Activated CD4-positive, CD25-positive, alpha-beta regulatory T cell treated with anti-CD3 and anti-CD28 coated beads, Interleukin-2, amount 50 U/mL, for 72 hours (primary cell): ENCODE results near the gene LYST.

ENCODE experiments used
- DNase-seq: peaks from one replicate; pipeline ENCODE4 v3.0.0; 2021

The LYST gene

DNA sequence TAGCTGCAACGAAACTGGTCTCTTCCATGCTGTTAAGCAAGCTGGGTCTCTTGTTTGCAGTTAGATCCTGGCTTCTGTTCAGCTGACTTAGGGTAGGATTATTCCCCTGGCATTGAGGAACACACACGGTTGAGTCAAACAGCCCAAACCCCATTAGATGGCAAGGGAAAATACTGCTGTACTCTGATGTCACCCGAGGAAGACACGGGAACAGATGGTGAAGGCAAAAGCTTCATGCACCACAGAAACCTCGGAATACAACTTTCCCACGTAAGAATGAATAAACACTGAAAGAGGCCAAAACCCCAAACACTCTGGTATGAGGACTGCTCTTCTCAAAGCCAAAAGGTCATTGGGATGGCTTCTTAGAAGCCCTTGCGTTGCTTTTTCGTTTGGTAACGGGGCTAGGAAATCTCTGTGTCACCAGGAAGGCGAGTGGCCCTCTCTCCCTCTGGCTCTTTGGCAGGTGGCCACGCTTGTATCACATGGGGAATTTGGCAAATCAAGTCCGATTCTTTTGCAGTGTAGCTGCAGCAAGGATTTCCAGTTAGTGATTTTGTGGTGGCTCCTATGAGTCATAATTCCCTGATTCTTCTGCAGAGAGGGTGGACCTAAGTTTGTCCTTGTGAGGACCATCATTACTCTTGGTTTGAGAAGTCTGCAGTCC lies 16.7 kb upstream of the LYST start:
- DNase-seq: no peak

DNA sequence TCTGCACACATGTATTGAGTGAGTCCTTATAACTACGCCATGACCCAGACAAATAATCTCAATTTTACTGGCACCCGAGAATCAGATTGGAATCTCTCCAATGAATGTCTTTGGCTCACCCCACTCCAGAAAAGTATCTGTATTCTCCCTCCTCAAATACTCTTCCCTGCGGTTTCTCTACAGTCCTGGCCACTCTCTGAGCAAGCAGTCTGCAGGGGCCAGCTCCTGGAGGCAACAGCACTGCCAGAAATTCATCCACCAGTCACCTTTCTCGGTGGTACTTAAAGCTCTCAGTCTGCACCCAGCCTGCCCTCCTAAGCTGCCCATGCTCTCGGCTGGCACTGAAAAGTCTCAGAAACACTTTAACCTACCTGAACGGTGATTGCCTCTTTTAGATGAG lies 16.1 kb upstream of the LYST start:
- DNase-seq: no peak

- no peak for DNase-seq
Observed at GRCh38 chr1:235881930-235882700, 15.4 kb upstream of the LYST start.

GRCh38 chr1:235878082-235878811 lies 11.5 kb upstream of the LYST start:
- DNase-seq: no peak

DNA sequence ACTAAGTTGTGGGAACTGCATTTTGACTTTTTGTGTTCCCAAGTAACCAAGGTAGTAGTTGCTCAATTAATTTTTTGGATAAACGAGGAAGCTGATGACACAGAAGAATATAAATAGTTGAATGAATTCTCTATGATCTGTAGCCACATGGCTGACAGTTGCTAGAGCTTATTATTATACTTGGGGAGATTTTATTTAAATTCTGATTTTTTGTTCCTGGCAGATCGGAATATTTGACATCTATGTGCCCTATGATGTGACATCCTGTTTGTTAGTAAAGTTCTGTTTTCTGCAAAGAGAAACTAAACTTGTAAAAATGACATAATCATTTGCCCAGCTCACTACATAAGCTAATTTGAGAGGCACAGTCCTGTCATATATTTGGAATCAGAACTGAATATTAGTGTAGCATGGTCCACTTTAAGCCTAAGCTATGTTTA lies 9.7 kb upstream of the LYST start:
- DNase-seq: no peak

DNA sequence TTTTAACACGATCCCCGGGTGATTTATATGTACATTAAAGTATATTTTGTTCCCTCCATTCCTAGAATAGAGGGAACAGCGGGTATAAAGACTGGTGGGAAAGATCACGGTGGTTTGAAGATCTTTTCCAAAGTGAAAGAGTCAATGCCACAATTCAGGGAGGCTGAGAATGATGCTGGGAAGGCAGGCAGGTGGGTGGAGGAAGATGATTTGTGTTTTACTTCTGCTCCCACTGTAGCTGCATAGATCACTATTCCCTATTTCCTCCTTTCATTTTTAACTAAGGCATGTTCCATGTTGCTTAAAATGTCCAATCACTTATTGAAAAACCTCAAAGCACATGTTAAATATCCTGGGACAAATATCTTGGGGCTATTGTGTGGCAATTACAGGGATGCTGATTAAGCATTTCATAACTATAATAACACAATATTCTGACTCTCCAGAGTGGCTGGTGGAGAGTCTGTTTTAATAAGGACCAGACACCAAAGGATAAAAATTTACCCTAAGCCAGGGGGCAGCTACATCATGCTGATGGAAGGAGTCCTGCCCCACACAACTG lies 8.4 kb upstream of the LYST start:
- no peak for DNase-seq

GRCh38 chr1:235874261-235874660 lies 7.6 kb upstream of the LYST start:
- DNase-seq: no peak

- no peak for DNase-seq
Observed at GRCh38 chr1:235873571-235873970, 6.9 kb upstream of the LYST start.

DNA sequence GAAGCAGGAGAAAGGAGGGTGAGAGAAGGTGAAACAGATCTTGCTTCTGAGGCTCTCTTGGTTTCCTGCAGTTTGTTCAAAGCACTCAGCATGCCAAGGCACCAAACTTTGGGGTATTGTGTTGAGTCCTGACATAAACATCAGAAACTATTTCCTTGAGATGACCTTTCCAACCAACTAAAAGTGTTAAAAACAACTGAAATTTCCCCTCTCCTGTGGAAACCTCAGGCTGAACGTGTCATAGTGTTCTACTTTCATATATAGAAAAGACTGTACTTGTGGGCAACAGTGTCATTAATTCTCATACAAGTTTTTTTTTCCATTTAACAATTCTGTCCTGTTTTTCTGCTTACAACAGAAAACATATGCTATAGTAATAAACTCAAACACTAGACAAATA lies 6.3 kb upstream of the LYST start:
- DNase-seq: no peak

DNA sequence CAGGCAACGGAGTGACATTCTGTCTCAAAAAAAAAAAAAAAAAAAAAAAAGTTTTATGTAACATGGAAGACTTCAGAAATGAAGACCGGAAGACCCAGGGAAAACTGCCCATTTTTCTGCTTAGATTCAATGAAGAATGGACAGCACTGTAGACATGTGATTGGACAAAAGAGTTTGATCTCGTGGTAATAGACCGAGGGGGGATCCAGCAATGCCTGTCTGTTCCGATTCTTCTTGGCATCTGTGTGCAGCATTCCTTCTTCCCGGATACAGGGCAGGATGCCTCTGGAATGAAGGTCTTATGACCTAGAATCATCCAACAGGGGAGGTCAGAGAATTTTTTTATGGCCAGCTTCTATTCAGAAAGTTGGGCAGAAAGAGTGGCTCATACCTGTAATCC lies 5.6 kb upstream of the LYST start:
- no peak for DNase-seq

GRCh38 chr1:235867903-235868469 lies 1.3 kb upstream of the LYST start:
- DNase-seq: no peak

DNA sequence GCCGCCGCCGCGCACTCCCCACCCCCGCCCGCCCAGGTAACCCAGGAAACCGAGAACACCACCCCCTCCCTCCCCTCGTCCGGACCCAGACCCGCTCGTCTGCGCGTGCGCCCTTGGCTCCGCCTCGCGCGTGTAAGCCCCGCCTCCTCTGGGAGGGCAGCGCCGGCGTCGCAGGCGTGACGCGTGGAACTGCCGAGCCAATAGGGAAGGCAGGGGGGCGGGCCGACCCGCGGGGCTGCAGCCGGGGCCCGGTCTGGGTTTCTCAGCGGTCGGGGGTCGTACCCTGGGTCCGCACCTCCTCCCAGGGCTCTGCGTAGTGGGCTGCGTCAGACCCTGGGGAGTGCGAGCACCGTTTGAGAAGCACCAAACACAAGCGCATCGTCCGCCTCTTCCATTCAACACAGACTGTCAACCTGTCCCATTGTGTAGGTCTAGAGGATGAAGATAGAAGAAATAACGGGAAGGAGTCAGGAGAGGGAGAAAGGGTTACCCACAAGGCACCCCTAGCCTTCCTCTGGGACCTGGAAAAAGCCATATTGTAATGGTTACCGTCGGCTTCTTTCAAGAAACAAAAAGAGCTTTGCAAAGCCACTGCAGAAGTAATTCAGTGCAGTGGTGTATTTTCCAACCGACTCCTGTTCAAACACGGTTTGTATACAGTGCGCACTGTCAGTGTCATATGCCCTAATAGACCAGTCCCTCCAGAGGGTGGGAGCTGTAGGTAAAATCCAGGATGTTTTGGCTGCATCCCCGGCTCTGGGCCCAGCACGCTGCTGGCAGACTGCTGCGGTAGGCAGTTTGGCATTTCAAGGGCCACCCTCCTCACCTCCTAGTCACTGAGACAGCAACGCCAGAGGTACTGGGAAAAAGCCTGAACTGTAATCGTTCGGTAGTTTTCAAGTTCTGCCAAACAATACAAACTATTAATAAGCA lies 473 bp upstream of the LYST start:
- peak; percentile 99 for DNase-seq

- no peak for DNase-seq
Observed at GRCh38 chr1:235865565-235866204, 1.0 kb downstream of the LYST start.

GRCh38 chr1:235864931-235865525 lies 1.7 kb downstream of the LYST start:
- no peak for DNase-seq

GRCh38 chr1:235864469-235864868 lies 2.2 kb downstream of the LYST start:
- no peak for DNase-seq

GRCh38 chr1:235863699-235864093 lies 3.0 kb downstream of the LYST start:
- no peak for DNase-seq

- DNase-seq: no peak
Observed at GRCh38 chr1:235861857-235862256, 4.8 kb downstream of the LYST start.

DNA sequence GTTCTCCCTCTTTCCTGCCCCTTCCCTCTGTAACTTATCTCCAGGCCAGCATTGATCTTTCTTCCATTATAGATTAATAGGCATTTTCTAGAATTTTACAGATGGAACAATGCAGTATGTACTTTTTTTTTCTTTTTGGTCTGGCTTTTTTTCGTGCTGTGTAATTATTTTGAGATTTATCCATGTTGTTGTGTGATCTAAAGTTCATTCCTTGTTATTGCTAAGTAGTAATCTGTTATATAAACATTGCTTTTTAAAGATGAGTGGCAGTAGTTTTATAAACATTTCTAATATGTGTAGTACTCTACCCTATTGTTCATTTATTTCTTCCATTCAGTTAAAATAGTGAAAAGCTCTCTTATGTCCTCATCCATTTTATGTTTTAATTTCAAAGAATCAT lies 5.9 kb downstream of the LYST start:
- no peak for DNase-seq

GRCh38 chr1:235859789-235860188 lies 6.9 kb downstream of the LYST start:
- DNase-seq: no peak

DNA sequence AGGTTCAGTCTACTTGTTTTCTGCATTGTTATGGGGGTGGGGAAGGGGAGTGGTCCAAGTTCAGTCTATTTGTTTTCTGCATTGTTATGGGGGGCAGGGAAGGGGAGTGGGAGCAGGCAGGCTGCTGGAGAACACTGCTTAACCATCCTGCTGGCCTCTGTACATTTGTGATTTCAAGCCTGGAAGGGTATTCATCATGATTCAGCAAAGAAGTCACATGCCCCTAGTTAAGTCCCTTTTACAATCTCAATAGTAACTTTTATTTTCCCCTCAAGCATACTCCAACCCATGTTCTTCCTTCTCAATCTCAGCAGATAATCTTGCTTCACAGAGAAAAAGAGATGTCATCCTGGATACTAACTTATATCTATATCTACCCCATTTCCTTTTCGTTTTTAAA lies 7.9 kb downstream of the LYST start:
- DNase-seq: no peak

GRCh38 chr1:235857756-235858155 lies 8.9 kb downstream of the LYST start:
- no peak for DNase-seq
